Skeletal muscle satellite cell (primary cell): ENCODE results near the gene NRXN2.

Experiments
- H3K27me3 ChIP-seq: 2 replicates; pipeline ENCODE4 v1.7.0; 2013; ENCODE audit warnings: low read length; ENCODE audit not compliant: control insufficient read depth, insufficient read depth
- H3K36me3 ChIP-seq: 2 replicates; pipeline ENCODE4 v1.7.0; 2013; ENCODE audit warnings: mild to moderate bottlenecking, control low read depth, low read length; ENCODE audit not compliant: insufficient read depth
- H3K4me1 ChIP-seq: 2 replicates; pipeline ENCODE4 v1.7.0; 2013; ENCODE audit warnings: low read length; ENCODE audit not compliant: control insufficient read depth, insufficient read depth
- H3K4me2 ChIP-seq: 2 replicates; pipeline ENCODE4 v1.7.0; 2013; ENCODE audit warnings: mild to moderate bottlenecking, low read length
- H3K4me3 ChIP-seq: 2 replicates; pipeline ENCODE4 v1.7.0; 2013; ENCODE audit warnings: low read length
- H3K9ac ChIP-seq: 2 replicates; pipeline ENCODE4 v1.7.0; 2013; ENCODE audit warnings: mild to moderate bottlenecking, low read depth, low read length, moderate library complexity
- H3K9me3 ChIP-seq: replicated peaks from 2 replicates; pipeline ENCODE4 v1.7.0; 2013; ENCODE audit warnings: mild to moderate bottlenecking, control low read depth, low read length

Gene NRXN2

GRCh38 chr11:64739871-64740270, 16.9 kb upstream of the NRXN2 start:
- no peak overlapping the region for H3K9ac ChIP-seq
- no peaks in the 10 kb centered on the region for H3K36me3 ChIP-seq
- H3K27me3 ChIP-seq: peaks cover 55% of the 10 kb centered on the region

GRCh38 chr11:64736654-64737053, 13.7 kb upstream of the NRXN2 start:
- Histone ChIP-seq H3K9ac (no peak overlapping the region), H3K9me3 (no peaks in the 10 kb centered on the region), H3K36me3 (no peaks in the 10 kb centered on the region), H3K27me3 (peaks cover 40% of the 10 kb centered on the region), H3K4me1 (no peaks in the 10 kb centered on the region), H3K4me2 (no peak overlapping the region), H3K4me3 (no peak overlapping the region)

More at GRCh38 chr11:64739871-64740270, 16.9 kb upstream of the NRXN2 start:
- no peaks in the 10 kb centered on the region for H3K9me3 ChIP-seq
- peaks cover 20% of the 10 kb centered on the region for H3K4me1 ChIP-seq
- H3K4me3 ChIP-seq: no peak overlapping the region
- H3K4me2 ChIP-seq: no peak overlapping the region

- Histone ChIP-seq H3K9me3 (no peaks in the 10 kb centered on the region), H3K27me3 (peaks cover 43% of the 10 kb centered on the region), H3K4me1 (no peaks in the 10 kb centered on the region), H3K4me3 (no peak overlapping the region), H3K9ac (no peak overlapping the region), H3K4me2 (no peak overlapping the region), H3K36me3 (no peaks in the 10 kb centered on the region)
These were observed 12.8 kb upstream of the NRXN2 start for GRCh38 chr11:64735725-64736259.

- H3K9ac ChIP-seq: no peak overlapping the region
- no peak overlapping the region for H3K4me2 ChIP-seq
- H3K4me3 ChIP-seq: no peak overlapping the region
- no peaks in the 10 kb centered on the region for H3K4me1 ChIP-seq
- no peaks in the 10 kb centered on the region for H3K36me3 ChIP-seq
- H3K9me3 ChIP-seq: no peaks in the 10 kb centered on the region
- H3K27me3 ChIP-seq: peaks cover 45% of the 10 kb centered on the region
These were observed 12.1 kb upstream of the NRXN2 start for GRCh38 chr11:64734811-64735724.

- H3K4me2 ChIP-seq: no peak overlapping the region
- peaks cover 55% of the 10 kb centered on the region for H3K27me3 ChIP-seq
- no peaks in the 10 kb centered on the region for H3K36me3 ChIP-seq
- no peak overlapping the region for H3K9ac ChIP-seq
- no peak overlapping the region for H3K4me3 ChIP-seq
- H3K4me1 ChIP-seq: no peaks in the 10 kb centered on the region
- H3K9me3 ChIP-seq: no peaks in the 10 kb centered on the region
These were observed 8.6 kb upstream of the NRXN2 start for GRCh38 chr11:64731601-64732000.

GRCh38 chr11:64729851-64730382, 6.9 kb upstream of the NRXN2 start:
- H3K4me2 ChIP-seq: no peak overlapping the region
- no peak overlapping the region for H3K9ac ChIP-seq
- no peaks in the 10 kb centered on the region for H3K36me3 ChIP-seq
- H3K9me3 ChIP-seq: no peaks in the 10 kb centered on the region
- H3K4me1 ChIP-seq: no peaks in the 10 kb centered on the region
- H3K4me3 ChIP-seq: no peak overlapping the region
- H3K27me3 ChIP-seq: peaks cover 49% of the 10 kb centered on the region

GRCh38 chr11:64728757-64729365, 5.9 kb upstream of the NRXN2 start:
- Histone ChIP-seq H3K9ac (no peak overlapping the region), H3K27me3 (peaks cover 47% of the 10 kb centered on the region), H3K4me2 (no peak overlapping the region), H3K4me1 (no peaks in the 10 kb centered on the region), H3K36me3 (no peaks in the 10 kb centered on the region), H3K4me3 (no peak overlapping the region), H3K9me3 (no peaks in the 10 kb centered on the region)

GRCh38 chr11:64726867-64727530, 4.0 kb upstream of the NRXN2 start:
- Histone ChIP-seq H3K4me1 (peaks cover 3% of the 10 kb centered on the region), H3K4me3 (no peak overlapping the region), H3K27me3 (peaks cover 53% of the 10 kb centered on the region), H3K9me3 (no peaks in the 10 kb centered on the region), H3K9ac (no peak overlapping the region), H3K4me2 (no peak overlapping the region), H3K36me3 (no peaks in the 10 kb centered on the region)

- Histone ChIP-seq H3K4me1 (peaks cover 3% of the 10 kb centered on the region), H3K4me3 (no peak overlapping the region), H3K4me2 (no peak overlapping the region), H3K9me3 (no peaks in the 10 kb centered on the region), H3K9ac (no peak overlapping the region), H3K27me3 (peaks cover 53% of the 10 kb centered on the region), H3K36me3 (no peaks in the 10 kb centered on the region)
These were observed 3.2 kb upstream of the NRXN2 start for GRCh38 chr11:64726211-64726641.

GRCh38 chr11:64724863-64725532, 2.0 kb upstream of the NRXN2 start:
- H3K4me1 ChIP-seq: peaks cover 3% of the 10 kb centered on the region
- no peaks in the 10 kb centered on the region for H3K9me3 ChIP-seq
- no peak overlapping the region for H3K4me2 ChIP-seq
- H3K9ac ChIP-seq: no peak overlapping the region
- H3K27me3 ChIP-seq: peaks cover 52% of the 10 kb centered on the region
- no peaks in the 10 kb centered on the region for H3K36me3 ChIP-seq
- H3K4me3 ChIP-seq: no peak overlapping the region
